Stimulated activated CD8-positive, alpha-beta memory T cell treated with anti-CD3 and anti-CD28 coated beads, Interleukin-15, amount 100 ng/mL, for 24 hours (primary cell): ENCODE measurements around the gene STAC.
"Not testable (repeated sequence)": the region's sequence is repeated elsewhere in the genome, so short reads cannot be mapped to it uniquely, and the experiment has no call there.

ENCODE experiments used
- DNase-seq: peaks from one replicate; pipeline ENCODE4 v3.0.0-alpha.2; 2020; ENCODE audit warnings: low read depth

The STAC gene

GRCh38 chr3:36416599-36416998 lies 36.3 kb downstream of the STAC start:
- no peak for DNase-seq

GRCh38 chr3:36417237-36417636 lies 36.9 kb downstream of the STAC start:
- DNase-seq, result no peak

GRCh38 chr3:36418296-36418695 lies 38.0 kb downstream of the STAC start:
- no peak for DNase-seq

- no peak for DNase-seq
Observed at GRCh38 chr3:36428445-36428844, 48.1 kb downstream of the STAC start.

GRCh38 chr3:36429986-36430485 lies 49.7 kb downstream of the STAC start:
- no peak for DNase-seq

GRCh38 chr3:36433511-36433910 lies 53.2 kb downstream of the STAC start:
- DNase-seq, result no peak

- no peak for DNase-seq
Observed at GRCh38 chr3:36434687-36435426, 54.6 kb downstream of the STAC start.

GRCh38 chr3:36443028-36443686 lies 62.9 kb downstream of the STAC start:
- DNase-seq, result no peak

- DNase-seq, result no peak
Observed at GRCh38 chr3:36444909-36445308, 64.6 kb downstream of the STAC start.

- DNase-seq, result no peak
Observed at GRCh38 chr3:36446276-36446675, 66.0 kb downstream of the STAC start.

- no peak for DNase-seq
Observed at GRCh38 chr3:36447061-36447460, 66.8 kb downstream of the STAC start.

GRCh38 chr3:36451816-36452215 lies 71.5 kb downstream of the STAC start:
- no peak for DNase-seq

- not testable (repeated sequence) for DNase-seq
Observed at GRCh38 chr3:36453213-36453612, 72.9 kb downstream of the STAC start.

GRCh38 chr3:36453896-36454295 lies 73.6 kb downstream of the STAC start:
- not testable (repeated sequence) for DNase-seq

GRCh38 chr3:36455406-36455805 lies 75.1 kb downstream of the STAC start:
- no peak for DNase-seq

- no peak for DNase-seq
Observed at GRCh38 chr3:36456784-36457183, 76.5 kb downstream of the STAC start.

- DNase-seq, result no peak
Observed at GRCh38 chr3:36457667-36458066, 77.4 kb downstream of the STAC start.

GRCh38 chr3:36459177-36459576 lies 78.9 kb downstream of the STAC start:
- DNase-seq, result no peak

- no peak for DNase-seq
Observed at GRCh38 chr3:36461597-36461996, 81.3 kb downstream of the STAC start.

- DNase-seq, result not testable (repeated sequence)
Observed at GRCh38 chr3:36472045-36472444, 91.7 kb downstream of the STAC start.

GRCh38 chr3:36475558-36475957 lies 95.3 kb downstream of the STAC start:
- DNase-seq, result no peak

- no peak for DNase-seq
Observed at GRCh38 chr3:36476286-36476942, 96.1 kb downstream of the STAC start.

GRCh38 chr3:36477655-36478054 lies 97.4 kb downstream of the STAC start:
- no peak for DNase-seq
